COLO829 (cell line): ENCODE data around the gene POLR3A.
A peak's percentile ranks its signal among the peaks of the same experiment; 100 is the strongest.

ENCODE experiments used
- DNase-seq: peaks from one replicate; pipeline ENCODE4 v3.0.0; 2012; ENCODE audit warnings: low spot score

The POLR3A gene

GRCh38 chr10:78046711-78047269 lies 17.5 kb upstream of the POLR3A start:
- DNase-seq, result no peak

GRCh38 chr10:78045856-78046255 lies 16.5 kb upstream of the POLR3A start:
- no peak for DNase-seq

GRCh38 chr10:78045237-78045636 lies 15.9 kb upstream of the POLR3A start:
- no peak for DNase-seq

GRCh38 chr10:78044699-78045098 lies 15.4 kb upstream of the POLR3A start:
- DNase-seq, result no peak

GRCh38 chr10:78044179-78044578 lies 14.9 kb upstream of the POLR3A start:
- no peak for DNase-seq

GRCh38 chr10:78042752-78043104 lies 13.4 kb upstream of the POLR3A start:
- DNase-seq, result no peak

- DNase-seq, result no peak
Observed at GRCh38 chr10:78042058-78042751, 12.9 kb upstream of the POLR3A start.

GRCh38 chr10:78041170-78042057 lies 12.1 kb upstream of the POLR3A start:
- DNase-seq, result no peak

- DNase-seq, result no peak
Observed at GRCh38 chr10:78039743-78040142, 10.4 kb upstream of the POLR3A start.

- DNase-seq, result no peak
Observed at GRCh38 chr10:78038791-78039547, 9.7 kb upstream of the POLR3A start.

- DNase-seq, result no peak
Observed at GRCh38 chr10:78038105-78038504, 8.8 kb upstream of the POLR3A start.

GRCh38 chr10:78035933-78036583 lies 6.7 kb upstream of the POLR3A start:
- DNase-seq, result no peak

- no peak for DNase-seq
Observed at GRCh38 chr10:78035437-78035836, 6.1 kb upstream of the POLR3A start.

GRCh38 chr10:78035025-78035424 lies 5.7 kb upstream of the POLR3A start:
- DNase-seq, result no peak

GRCh38 chr10:78033637-78034470 lies 4.5 kb upstream of the POLR3A start, which contains the start of gene RPS24:
RPS24 (plus strand) TSS chr10:78033863; CDS start chr10:78033902, 39 bp downstream.
- peak; percentile 89 for DNase-seq

- no peak for DNase-seq
Observed at GRCh38 chr10:78033387-78033636, 4.0 kb upstream of the POLR3A start.

GRCh38 chr10:78028438-78029268 lies 662 bp downstream of the POLR3A start:
- no peak for DNase-seq

GRCh38 chr10:78025685-78026364 lies 3.5 kb downstream of the POLR3A start:
- no peak for DNase-seq

GRCh38 chr10:78023741-78024140 lies 5.6 kb downstream of the POLR3A start:
- no peak for DNase-seq

GRCh38 chr10:78021201-78021600 lies 8.1 kb downstream of the POLR3A start:
- no peak for DNase-seq
